ENCODE measurements around the gene MAPK8. TPM values are rescaled to one million over a fixed set of nuclear protein-coding genes. Genes with fewer than 3 reads are reported as not detected.

Gene MAPK8
- total RNA-seq, 1 experiment from 2014 or later, result 52.9 TPM

GRCh38 chr10:48445932-48446331 is 139.5 kb downstream of the MAPK8 start:
- H3K4me3 Mint-ChIP-seq, result no peak overlapping the region
- ATAC-seq, result no peak
- CTCF ChIA-PET, result interaction anchor here (0.6 to 3.6 kb wide), 19 partner anchors 10 to 213 kb away, joined by 3 to 82 read pairs (median 13); no protein-coding TSS in a partner anchor
- H3K27me3 Mint-ChIP-seq (ENCODE audit: low read depth), result no peaks in the 10 kb centered on the region
- H3K27ac Mint-ChIP-seq, result no peak overlapping the region
- TF ChIP-seq E2F5 (CRISPR knock-in tag; IDR thresholded peaks at IDR 0.05), result no peak
- no peak for TF ChIP-seq SOX15 (CRISPR knock-in tag; IDR thresholded peaks at IDR 0.05)
- no peak for TF ChIP-seq NFATC4 (CRISPR knock-in tag; IDR thresholded peaks at IDR 0.05)
- TF ChIP-seq IRF2 (CRISPR knock-in tag; IDR thresholded peaks at IDR 0.05; ENCODE audit: borderline replicate concordance, low read depth), result no peak
- TF ChIP-seq JAZF1 (CRISPR knock-in tag; IDR thresholded peaks at IDR 0.05), result no peak
- no peak for TF ChIP-seq ZNF396 (CRISPR knock-in tag; IDR thresholded peaks at IDR 0.05; ENCODE audit: borderline replicate concordance)
- TF ChIP-seq E2F4 (CRISPR knock-in tag; IDR thresholded peaks at IDR 0.05; ENCODE audit: borderline replicate concordance, low read depth), result no peak
- TF ChIP-seq TCF7 (CRISPR knock-in tag; IDR thresholded peaks at IDR 0.05; ENCODE audit: low read depth), result no peak
- no peak for TF ChIP-seq FOXP1 (CRISPR knock-in tag; IDR thresholded peaks at IDR 0.05; ENCODE audit: borderline replicate concordance)
- TF ChIP-seq, protein P1, sequence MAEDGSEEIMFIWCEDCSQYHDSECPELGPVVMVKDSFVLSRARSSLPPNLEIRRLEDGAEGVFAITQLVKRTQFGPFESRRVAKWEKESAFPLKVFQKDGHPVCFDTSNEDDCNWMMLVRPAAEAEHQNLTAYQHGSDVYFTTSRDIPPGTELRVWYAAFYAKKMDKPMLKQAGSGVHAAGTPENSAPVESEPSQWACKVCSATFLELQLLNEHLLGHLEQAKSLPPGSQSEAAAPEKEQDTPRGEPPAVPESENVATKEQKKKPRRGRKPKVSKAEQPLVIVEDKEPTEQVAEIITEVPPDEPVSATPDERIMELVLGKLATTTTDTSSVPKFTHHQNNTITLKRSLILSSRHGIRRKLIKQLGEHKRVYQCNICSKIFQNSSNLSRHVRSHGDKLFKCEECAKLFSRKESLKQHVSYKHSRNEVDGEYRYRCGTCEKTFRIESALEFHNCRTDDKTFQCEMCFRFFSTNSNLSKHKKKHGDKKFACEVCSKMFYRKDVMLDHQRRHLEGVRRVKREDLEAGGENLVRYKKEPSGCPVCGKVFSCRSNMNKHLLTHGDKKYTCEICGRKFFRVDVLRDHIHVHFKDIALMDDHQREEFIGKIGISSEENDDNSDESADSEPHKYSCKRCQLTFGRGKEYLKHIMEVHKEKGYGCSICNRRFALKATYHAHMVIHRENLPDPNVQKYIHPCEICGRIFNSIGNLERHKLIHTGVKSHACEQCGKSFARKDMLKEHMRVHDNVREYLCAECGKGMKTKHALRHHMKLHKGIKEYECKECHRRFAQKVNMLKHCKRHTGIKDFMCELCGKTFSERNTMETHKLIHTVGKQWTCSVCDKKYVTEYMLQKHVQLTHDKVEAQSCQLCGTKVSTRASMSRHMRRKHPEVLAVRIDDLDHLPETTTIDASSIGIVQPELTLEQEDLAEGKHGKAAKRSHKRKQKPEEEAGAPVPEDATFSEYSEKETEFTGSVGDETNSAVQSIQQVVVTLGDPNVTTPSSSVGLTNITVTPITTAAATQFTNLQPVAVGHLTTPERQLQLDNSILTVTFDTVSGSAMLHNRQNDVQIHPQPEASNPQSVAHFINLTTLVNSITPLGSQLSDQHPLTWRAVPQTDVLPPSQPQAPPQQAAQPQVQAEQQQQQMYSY (CRISPR knock-in tag; IDR thresholded peaks at IDR 0.05), result no peak
- TF ChIP-seq, protein P2, sequence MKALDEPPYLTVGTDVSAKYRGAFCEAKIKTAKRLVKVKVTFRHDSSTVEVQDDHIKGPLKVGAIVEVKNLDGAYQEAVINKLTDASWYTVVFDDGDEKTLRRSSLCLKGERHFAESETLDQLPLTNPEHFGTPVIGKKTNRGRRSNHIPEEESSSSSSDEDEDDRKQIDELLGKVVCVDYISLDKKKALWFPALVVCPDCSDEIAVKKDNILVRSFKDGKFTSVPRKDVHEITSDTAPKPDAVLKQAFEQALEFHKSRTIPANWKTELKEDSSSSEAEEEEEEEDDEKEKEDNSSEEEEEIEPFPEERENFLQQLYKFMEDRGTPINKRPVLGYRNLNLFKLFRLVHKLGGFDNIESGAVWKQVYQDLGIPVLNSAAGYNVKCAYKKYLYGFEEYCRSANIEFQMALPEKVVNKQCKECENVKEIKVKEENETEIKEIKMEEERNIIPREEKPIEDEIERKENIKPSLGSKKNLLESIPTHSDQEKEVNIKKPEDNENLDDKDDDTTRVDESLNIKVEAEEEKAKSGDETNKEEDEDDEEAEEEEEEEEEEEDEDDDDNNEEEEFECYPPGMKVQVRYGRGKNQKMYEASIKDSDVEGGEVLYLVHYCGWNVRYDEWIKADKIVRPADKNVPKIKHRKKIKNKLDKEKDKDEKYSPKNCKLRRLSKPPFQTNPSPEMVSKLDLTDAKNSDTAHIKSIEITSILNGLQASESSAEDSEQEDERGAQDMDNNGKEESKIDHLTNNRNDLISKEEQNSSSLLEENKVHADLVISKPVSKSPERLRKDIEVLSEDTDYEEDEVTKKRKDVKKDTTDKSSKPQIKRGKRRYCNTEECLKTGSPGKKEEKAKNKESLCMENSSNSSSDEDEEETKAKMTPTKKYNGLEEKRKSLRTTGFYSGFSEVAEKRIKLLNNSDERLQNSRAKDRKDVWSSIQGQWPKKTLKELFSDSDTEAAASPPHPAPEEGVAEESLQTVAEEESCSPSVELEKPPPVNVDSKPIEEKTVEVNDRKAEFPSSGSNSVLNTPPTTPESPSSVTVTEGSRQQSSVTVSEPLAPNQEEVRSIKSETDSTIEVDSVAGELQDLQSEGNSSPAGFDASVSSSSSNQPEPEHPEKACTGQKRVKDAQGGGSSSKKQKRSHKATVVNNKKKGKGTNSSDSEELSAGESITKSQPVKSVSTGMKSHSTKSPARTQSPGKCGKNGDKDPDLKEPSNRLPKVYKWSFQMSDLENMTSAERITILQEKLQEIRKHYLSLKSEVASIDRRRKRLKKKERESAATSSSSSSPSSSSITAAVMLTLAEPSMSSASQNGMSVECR (CRISPR knock-in tag; IDR thresholded peaks at IDR 0.05; ENCODE audit: borderline replicate concordance), result no peak
- TF ChIP-seq JUN (CRISPR knock-in tag; IDR thresholded peaks at IDR 0.05), result no peak
- TF ChIP-seq ERG (CRISPR knock-in tag; IDR thresholded peaks at IDR 0.05), result no peak
- TF ChIP-seq, protein P3, sequence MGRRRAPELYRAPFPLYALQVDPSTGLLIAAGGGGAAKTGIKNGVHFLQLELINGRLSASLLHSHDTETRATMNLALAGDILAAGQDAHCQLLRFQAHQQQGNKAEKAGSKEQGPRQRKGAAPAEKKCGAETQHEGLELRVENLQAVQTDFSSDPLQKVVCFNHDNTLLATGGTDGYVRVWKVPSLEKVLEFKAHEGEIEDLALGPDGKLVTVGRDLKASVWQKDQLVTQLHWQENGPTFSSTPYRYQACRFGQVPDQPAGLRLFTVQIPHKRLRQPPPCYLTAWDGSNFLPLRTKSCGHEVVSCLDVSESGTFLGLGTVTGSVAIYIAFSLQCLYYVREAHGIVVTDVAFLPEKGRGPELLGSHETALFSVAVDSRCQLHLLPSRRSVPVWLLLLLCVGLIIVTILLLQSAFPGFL (CRISPR knock-in tag; IDR thresholded peaks at IDR 0.05; ENCODE audit: borderline replicate concordance), result no peak
- no peak for TF ChIP-seq ZNF263 (CRISPR knock-in tag; IDR thresholded peaks at IDR 0.05; ENCODE audit: low read depth)
- TF ChIP-seq ZBTB21 (CRISPR knock-in tag; IDR thresholded peaks at IDR 0.05; ENCODE audit: borderline replicate concordance), result no peak
- H3K9me3 Mint-ChIP-seq, result no peaks in the 10 kb centered on the region
- no peaks in the 10 kb centered on the region for H3K36me3 Mint-ChIP-seq
- DNase-seq (ENCODE audit: low spot score), result no peak
- POLR2A ChIA-PET, result no interaction called here
- H3K4me1 Mint-ChIP-seq, result peaks cover 20% of the 10 kb centered on the region
